D721Med (cell line): Measurements from ENCODE around the gene SESN3.

Experiments used
- DNase-seq: peaks from one replicate; pipeline ENCODE4 v3.0.0; 2011; ENCODE audit warnings: low spot score; ENCODE audit not compliant: insufficient read length
- FAIRE-seq: peaks from 2 replicates; lab custom pipeline; 2011; peaks lifted over from hg19 to GRCh38; lab: Jason Lieb, UNC
- TF ChIP-seq, protein P1 (sequence below): IDR thresholded peaks from 2 replicates; pipeline ENCODE4 v1.5.1; 2012; ENCODE audit warnings: mild to moderate bottlenecking, control low read depth; ENCODE audit not compliant: insufficient read depth; ENCODE audit errors: missing control alignments

The SESN3 gene

GRCh38 chr11:95268391-95268790 is 37.4 kb upstream of the SESN3 start:
- TF ChIP-seq, protein P1, sequence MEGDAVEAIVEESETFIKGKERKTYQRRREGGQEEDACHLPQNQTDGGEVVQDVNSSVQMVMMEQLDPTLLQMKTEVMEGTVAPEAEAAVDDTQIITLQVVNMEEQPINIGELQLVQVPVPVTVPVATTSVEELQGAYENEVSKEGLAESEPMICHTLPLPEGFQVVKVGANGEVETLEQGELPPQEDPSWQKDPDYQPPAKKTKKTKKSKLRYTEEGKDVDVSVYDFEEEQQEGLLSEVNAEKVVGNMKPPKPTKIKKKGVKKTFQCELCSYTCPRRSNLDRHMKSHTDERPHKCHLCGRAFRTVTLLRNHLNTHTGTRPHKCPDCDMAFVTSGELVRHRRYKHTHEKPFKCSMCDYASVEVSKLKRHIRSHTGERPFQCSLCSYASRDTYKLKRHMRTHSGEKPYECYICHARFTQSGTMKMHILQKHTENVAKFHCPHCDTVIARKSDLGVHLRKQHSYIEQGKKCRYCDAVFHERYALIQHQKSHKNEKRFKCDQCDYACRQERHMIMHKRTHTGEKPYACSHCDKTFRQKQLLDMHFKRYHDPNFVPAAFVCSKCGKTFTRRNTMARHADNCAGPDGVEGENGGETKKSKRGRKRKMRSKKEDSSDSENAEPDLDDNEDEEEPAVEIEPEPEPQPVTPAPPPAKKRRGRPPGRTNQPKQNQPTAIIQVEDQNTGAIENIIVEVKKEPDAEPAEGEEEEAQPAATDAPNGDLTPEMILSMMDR, result no peak
- FAIRE-seq (no peak), DNase-seq (no peak)

GRCh38 chr11:95267601-95268213 is 36.7 kb upstream of the SESN3 start:
- TF ChIP-seq, protein P1, result no peak
- FAIRE-seq (no peak), DNase-seq (no peak)

DNA sequence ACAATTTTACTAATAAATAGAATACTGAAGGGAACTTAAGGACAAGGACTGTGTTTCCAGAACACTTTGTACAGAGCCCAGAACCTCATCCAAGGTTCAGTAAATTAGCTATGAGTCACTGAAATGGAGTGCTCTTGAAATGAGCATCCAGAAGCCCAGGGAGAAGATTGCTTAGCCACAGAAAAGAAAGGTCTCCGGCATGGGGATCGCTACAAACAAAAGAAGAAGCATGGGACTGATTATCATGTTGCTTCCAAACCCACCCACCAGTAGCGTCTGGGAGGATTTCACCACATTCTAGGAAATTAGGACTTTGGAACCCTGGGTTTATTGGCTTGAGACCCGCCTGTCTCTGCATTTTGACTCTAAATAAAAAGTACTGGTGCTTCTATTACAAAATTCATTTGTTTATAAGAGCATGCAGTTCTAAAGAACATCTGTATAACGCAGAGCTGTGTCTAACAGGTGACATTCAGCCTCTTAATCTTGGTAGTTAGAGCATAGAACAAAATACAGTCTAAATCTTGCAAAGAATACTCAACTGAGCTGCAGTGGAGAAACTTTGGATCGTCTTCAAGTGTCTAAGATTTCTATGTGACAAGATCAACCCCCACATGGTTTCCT is 35.9 kb upstream of the SESN3 start:
- DNase-seq, result no peak
- TF ChIP-seq, protein P1, result no peak
- FAIRE-seq, result no peak

- DNase-seq (no peak), FAIRE-seq (no peak)
- TF ChIP-seq, protein P1, result no peak
Measured at GRCh38 chr11:95264881-95265280, 33.9 kb upstream of the SESN3 start.

DNA sequence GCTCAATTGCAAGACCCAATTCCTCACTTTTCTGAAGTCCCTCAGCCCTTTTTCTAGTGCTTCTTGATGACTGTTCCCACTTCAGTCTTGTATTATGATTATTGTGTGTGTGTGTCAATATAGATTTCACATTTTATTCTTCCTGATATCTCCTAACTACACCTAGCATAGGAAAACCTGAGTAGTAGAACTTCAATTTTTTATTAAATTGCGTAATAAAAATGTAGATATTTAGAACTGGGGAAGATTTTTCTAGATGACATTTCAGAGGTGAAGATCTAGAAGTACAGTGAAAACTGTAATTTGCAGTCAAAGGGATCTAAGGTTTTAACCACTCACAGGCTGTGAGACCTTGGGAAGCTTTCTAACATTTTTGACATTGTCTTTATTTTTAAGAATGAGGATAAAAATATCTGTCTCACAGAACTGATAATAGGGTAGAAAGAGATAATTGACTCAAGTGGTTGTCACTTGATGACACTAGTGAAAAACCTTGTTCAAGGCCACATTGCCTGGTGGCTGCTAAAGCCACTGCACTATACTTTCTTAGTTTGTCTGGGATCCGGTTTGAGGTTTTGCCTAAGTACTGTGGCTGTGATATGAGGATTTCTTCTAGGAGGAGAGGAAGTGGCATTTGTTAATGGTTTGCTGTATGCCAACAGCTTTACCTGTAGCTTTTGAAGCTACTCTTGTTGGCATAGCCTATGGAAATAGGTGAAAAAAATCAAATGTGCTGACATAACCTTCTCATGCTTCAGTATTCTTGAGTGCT is 32.2 kb upstream of the SESN3 start:
- TF ChIP-seq, protein P1, result no peak
- DNase-seq (no peak), FAIRE-seq (no peak)

DNA sequence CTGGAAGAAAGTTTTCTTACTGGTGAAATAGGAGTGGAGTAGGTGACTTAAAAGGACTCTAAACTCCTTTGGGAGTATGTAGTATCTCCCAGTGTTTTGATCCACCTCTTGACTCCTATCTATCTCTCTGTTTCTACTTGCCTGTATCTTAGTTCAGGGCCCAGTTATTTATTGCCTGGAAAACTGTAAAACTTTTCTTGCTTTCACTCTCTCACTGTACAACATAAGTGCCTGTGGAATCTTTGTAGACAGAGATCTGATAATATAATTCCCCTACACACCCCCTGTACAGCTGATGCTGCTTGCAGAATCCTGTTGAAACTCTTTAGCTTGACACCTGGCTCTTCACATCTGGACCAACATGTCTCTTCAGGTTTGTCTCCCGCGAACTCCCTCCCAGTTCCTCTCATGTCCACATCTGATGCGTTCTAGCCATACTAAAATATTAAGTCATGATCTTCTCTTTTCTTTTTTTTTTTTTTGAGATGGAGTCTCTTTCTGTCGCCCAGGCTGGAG is 26.5 kb upstream of the SESN3 start:
- TF ChIP-seq, protein P1, result no peak
- DNase-seq, result no peak
- FAIRE-seq, result no peak

GRCh38 chr11:95256321-95256779 is 25.3 kb upstream of the SESN3 start:
- DNase-seq (no peak), FAIRE-seq (no peak)

More at GRCh38 chr11:95256321-95256779, 25.3 kb upstream of the SESN3 start:
- TF ChIP-seq, protein P1, result no peak
